Forelimb muscle (tissue), 1 donor: ENCODE measurements around the gene MYO3B. TPM values are rescaled to one million over a fixed set of nuclear protein-coding genes. Genes with fewer than 3 reads are reported as not detected.
A peak's percentile ranks its signal among the peaks of the same experiment; 100 is the strongest.

Source experiments
- DNase-seq: peaks from one replicate; pipeline ENCODE4 v3.0.0-alpha.2; 2013; ENCODE audit warnings: low read depth
- polyA plus RNA-seq: library from polyadenylated mRNA; unstranded; fragments of 120-200 nt; gene quantifications from one replicate; pipeline ENCODE4 v1.2.1, GENCODE V29; 2013; ENCODE audit not compliant: insufficient read length

Gene MYO3B
- polyA plus RNA-seq, 1 donor = 0.10 TPM

DNA sequence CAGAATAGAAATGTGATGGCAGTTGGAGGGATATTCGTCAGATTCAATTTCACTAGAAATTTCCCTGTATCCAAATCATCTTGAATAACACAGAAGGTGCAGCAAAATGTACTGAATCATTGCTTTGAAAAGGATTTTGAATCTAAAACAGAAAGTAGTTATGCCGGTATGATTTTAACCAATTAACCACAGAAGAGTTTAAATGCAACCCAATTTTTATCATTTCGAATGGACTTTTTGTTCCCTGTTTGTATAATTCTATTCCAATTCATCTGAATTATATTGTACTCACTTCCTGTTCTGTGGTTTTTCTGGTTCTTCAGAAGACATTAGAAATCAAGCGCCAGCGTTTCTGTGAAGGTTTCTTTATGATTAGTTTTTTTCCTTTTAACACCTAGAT lies 190.4 kb downstream of the MYO3B start:
- DNase-seq = no peak

DNA sequence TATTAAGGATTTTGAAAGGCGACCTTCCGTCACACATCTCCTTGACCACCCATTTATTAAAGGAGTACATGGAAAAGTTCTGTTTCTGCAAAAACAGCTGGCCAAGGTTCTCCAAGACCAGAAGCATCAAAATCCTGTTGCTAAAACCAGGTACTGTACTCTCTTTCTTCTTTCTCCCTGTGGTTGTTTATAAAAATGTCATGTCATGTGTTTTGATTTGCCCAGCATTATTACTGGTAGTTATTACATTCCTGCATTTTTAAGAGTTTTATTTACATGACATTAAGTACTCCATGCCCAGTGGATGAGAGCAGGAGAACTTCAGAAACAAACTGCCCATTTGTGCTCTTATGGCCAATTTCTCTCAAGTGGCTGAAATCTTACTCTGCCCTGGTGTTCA lies 191.3 kb downstream of the MYO3B start:
- no peak for DNase-seq

DNA sequence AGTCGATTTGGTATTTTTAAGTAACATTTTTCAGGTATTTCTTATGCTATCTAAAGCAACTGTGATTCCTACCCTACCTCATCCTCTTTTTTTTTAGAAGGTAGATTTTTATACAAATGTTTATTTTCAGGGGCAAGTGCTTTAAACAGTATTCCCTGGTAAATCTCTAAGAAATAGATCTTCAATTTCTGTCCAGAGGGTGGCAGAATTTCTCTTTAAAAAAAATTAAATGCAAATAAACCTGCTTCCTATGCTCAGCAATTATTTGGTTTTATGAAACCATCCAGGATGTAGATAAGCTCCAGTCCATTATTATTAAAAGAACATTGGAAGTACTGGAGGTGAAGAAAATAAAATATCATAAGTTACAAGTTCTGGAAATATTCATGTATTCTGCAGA lies 191.9 kb downstream of the MYO3B start:
- no peak for DNase-seq

DNA sequence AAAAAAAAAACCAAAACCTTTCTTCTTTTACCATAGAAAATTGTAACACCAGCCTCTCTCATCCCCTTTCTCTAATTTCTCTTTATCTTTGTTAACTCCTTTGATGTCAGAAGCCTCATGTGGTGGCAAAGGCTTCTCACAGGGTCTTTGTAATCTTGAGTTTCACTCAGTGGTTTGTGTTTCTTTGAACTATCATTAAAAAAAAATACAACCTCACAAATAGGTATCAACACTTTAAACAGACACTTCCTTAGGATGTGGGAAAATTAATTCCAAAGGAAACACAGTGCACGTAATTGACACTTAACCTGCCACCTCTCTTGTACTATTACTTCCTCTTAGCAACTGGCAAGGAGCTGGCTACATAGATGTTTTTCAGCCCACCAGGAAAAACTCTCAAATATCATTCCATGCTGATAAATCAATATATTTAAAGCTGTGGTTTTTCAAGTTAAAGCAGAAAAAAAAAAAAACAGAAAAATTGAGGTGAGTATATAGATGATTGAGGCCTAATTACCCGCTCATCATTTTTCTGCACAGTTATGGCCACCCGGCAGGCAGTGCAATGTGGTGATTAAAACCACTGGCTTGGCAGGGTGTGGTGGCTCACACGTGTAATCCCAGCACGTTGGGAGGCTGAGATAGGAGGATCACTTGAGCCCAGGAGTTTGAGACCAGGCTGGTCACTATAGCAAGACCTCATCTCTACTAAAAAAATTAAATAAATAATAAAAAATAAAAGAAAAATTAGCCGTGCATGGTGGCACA lies 193.5 kb downstream of the MYO3B start:
- DNase-seq = no peak

DNA sequence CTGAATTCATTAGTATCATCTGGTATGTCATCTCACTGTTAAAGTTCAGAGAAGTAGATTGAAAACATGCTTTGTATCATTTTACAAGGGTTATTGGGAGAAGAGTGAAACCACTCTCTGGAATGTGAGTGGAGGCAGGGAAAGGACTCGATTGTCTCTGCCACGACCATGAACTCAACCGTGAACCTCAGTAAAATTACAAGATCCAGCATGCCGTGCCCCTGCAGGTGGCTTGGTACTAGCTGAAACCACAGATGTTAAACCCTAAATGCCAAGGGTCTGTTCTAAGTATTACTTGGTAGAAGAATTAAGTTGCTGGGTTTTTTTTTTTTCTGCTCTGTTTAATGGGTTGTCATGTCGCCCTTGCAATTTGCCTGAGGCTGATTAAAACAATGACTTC lies 197.2 kb downstream of the MYO3B start:
- DNase-seq = no peak

DNA sequence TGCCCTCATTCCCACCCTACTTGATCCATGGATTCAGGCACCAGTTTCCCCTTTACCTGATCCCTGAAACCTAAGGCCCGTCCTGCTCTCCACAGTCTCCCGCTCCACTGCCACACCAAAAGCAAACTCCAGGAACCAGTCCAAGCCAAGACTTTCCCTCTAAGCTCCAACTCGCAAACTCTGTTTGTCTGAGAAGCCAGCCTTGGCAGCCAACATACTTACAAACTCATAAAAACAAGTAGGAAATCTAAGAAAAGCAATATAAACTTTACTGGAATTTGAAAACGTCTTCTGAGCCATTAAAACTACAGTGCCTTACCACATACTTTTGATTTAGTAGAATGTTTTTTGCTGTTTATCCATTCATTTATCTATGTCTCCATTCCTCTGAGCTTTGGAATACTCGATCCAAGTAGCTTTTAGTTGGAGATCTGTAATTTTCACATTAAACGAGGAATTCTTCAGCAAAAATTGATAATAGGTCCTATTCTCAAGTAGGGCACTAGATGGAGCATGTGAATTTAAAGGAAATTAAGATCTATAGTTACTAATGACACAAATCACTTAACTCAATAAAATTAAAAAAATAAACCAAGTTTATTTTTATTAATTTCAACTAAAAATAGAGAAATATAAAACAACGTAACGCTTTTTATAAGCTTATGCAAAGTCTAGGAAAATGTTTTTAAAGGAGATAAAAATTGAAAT lies 199.7 kb downstream of the MYO3B start:
- DNase-seq = no peak

DNA sequence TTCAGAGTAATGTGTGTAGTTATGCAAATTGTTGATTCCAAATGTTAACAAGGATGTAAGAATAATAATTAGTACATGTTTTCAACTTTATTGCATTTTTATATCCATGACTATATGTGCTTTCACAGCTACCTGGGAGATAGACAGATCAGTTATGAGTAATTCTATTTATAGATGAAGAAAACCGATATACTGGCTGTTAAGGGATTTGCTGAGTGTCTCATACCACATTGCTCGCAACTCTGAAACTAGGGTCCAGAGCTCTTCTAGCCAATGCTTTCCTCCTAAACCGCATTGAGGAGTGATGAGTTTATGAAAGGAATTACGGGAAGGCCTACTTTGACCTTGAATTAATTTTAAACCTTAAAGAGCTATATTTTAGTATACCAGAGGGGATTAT lies 202.3 kb downstream of the MYO3B start:
- DNase-seq = no peak

DNA sequence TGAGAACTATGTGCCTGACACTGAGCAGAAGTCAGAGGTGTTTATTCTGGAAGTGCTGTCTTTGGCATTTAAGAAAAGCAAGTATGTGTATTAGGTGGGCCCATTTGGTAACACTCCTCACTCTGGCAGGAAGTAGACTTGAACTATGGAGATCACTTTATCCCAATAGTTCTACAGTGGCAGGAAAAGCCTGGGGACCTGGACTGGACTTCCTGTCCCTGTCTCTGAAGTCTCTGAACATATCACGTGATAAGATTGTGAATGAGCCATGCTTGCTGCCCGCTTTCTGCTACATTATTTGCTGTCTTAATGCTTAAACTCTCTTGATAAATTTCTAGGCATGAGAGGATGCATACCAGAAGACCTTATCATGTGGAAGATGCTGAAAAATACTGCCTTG lies 203.7 kb downstream of the MYO3B start:
- DNase-seq = no peak

DNA sequence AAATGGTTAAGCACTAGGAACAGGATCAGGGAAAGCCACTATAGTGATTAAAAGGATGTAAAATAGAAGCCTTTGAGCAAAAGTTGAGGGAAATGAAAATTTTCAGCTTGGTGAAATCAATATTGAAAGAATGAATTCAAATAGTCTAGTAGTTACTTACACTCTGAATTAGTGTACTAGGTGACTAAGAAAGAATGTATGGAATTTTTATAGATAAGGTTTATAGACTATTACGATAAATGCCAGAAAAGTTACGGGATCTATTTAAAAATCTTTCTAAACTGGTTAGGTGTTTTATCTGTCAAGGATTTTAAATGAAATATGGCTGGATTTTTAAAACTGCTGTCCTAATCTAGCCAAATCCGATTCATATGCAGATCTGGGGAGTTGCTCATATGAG lies 208.6 kb downstream of the MYO3B start:
- no peak for DNase-seq

DNA sequence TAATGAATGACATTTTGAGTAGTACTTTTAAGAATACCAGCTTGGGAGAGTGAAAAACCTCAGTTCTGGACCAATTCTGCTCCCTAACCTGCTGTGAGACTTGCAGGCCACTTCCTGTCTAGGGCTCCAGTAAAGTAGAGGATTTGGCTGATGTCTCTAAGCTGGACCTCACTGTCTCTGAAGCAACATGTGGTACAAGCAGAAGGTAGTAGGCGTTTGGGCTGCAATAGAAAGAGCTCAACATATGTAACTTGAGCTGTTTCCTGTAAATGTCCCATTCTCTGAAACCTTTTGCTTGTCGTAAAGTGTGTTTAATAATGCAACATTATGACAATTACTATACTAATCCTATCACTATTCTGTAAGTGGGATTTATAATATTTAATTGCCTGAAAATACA lies 213.1 kb downstream of the MYO3B start:
- DNase-seq = no peak

DNA sequence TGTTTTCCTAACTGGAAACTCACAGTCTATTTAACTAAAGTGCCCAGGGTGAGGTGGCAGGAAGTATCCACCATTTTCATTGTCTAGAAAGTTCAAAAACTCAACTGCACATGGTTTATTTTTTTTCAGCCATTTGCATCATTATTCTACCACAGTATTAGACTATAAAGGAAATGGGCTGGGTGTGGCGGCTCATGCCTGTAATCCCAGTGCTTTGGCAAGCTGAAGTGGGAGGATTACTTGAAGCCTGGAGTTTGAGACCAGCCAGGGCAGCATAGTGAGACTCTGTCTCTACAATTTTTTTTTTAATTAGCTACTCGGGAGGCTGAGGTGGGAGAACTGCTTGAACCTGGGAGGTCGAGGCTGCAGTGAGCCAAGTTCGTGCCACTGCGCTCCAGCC lies 213.8 kb downstream of the MYO3B start:
- no peak for DNase-seq

DNA sequence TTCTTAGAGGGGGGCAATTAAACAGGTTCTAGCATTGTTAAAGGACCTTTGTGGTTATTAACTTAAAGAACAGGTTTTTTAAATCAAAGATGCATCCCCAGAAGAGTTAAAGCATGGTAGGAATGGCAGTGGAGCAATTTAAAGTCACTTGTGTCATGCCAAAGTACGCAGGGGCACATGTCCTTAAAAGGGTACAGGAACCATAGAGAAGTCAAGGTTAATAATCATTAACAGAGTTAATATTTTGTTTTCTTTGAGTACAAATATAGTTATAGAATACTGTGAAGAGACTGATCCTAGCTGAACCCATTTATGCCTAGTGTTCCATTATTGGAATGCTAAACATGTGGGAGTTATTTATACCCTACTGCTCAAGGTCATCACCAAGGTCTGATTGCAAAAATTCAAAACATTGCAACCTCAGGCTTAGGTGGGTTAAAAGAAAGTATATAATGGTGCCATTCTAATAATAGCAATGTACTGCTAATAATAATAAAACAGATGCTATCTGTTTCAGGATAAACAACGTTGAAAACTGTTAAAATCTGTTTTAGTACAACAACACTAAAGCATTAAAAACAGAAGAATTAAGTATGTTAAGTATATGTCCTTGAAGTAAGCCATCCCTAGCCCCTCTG lies 216.0 kb downstream of the MYO3B start:
- DNase-seq = no peak

DNA sequence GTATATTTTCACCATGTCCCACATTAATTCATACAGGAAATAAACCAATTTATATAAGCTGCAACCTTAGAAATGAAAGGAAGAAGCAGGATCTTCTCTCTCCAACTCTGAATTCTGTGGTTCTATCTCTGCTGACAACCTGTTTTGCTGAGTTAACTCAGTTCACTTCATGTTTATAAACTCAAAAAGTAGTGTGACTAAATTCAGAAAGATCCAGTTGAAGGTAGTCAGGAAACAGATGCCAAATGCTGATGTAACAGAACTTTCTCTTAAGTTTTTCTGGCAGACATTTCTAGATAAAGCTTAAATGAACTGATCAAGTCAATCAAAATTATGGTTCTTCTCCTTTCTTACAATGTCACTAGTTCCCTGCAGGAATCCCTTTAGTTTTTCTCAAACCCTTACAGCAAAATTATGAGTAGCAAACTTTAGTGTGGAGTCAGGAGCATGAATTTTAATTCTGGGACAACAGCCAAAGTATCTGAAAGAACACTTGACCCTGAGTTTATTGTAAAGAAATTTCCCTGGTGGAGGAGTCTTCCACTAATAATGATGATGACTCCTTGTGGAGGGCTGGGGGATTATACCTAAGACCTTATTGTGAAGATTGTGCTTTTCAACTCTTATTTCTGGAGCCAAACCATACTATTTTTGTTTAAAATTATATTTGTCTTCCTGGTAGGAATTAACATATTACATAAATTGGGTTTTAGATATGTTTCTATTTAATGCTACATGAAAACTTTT lies 216.9 kb downstream of the MYO3B start:
- DNase-seq = no peak

DNA sequence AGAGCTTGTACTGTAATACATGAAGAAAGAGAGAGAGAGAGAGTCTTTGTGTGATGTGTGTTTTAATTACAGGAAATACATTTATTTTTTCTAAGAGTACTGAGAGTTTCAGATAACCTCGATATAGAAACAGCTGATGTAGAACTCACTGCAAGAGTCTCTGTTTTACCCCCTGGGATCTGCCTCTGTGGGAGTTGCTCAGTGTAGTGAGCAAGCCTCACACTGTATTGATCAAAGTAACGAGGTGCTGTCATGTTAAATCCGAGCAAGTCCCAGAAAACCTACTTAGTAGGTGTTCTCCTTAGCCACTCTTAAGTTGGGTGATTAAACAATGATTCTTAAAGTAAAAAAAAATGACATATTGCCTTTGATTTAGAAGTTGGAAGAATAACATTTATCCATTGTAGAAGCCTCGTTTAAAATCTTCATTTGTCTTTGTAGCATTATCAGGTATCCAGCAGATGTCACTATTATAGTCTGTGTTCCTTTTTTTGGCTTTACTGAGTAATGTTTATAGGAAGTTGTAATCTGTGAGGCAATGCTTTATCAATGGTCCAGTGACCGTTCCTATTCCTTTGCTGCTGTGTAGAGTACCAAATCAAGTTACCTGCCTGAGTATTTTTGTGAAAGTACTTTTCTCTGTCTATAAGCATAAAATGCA lies 219.0 kb downstream of the MYO3B start:
- DNase-seq = peak; percentile 6

DNA sequence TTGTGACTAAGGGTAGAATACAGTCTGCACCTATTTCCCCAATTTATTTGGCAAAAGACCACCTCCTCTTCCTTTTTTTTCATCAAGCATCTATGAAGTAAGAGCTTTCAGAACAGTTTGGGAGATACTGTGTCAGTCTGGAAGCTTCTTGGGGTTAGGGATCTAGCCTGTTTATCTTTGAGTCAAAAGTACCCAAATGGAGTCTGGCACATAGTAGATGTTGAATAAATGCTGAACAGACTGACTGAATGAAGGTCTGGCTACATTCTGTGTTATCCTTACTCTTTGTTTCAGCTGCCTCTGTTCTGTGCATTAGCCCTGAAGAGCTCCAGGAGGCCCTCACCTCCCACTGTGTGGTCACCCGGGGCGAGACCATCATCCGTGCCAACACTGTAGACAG lies 223.2 kb downstream of the MYO3B start:
- no peak for DNase-seq

DNA sequence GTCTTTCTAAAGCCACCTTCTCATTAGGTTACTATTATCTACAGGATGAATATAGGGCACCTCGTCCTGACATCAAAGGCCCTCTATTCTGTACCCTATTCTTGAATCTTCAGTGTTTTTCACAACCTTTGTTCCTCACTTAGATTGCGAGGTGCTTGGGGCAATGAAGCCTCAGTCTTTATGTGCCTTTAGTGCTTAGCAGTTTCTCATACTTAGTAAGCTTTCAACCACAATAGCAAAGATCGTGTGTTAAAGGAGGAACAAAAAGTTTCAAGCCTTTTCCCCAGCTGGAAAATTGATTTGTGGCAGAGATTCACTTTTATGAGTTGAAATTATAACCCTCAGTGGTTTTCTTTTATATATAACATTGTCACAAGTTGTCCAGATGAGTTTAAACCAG lies 226.9 kb downstream of the MYO3B start:
- DNase-seq = no peak

DNA sequence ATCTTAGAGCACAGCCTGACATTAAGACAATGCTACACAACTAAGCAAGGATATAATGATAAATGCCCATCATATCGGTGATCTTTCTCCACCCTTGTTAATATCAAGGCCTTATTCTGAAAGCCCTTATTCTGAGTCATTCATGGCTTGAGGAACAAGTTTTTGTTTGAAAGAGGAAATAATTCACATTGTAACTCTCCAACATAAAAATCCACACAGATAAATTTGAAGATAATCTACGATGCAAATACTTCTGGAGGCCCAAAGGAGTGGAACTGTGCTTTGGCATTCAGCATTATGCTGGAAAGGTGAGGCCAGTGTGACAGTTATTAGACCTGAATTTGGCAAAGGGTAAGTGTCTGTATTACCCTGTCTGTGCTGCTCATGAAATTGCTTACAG lies 227.4 kb downstream of the MYO3B start:
- DNase-seq = no peak

DNA sequence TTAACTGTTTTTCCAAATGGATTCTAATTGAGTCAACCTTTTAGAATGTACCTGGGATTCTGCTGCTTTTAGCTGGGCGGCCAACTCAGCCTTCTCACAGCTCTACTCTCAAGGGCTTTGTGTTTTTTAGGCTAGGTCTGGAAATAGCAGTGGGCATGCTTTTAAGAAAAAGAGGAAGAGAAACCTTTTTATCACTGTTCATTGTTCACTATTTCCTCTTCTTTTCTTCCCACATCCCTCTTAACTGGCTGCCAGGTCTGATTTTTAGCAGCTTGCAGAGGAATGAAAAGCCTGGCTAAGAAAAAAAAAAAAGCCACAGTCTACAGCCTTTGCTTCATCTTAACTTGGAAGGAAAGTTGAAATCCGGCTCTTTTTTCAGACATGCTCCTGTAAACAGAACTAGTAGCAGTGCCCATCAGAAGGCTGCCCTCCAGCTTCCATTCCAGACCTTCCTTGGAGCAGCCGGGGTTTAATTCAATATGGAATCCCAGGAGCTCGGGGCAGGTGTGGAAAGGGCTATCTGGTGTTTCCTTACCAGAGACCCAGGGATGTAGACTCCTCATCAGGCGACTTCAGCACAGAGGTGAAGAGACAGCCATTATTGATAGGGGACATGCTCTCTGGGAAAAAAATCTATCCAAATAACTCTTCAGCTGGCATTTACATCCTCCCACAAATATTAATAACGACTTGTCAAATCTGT lies 230.7 kb downstream of the MYO3B start:
- DNase-seq = no peak

DNA sequence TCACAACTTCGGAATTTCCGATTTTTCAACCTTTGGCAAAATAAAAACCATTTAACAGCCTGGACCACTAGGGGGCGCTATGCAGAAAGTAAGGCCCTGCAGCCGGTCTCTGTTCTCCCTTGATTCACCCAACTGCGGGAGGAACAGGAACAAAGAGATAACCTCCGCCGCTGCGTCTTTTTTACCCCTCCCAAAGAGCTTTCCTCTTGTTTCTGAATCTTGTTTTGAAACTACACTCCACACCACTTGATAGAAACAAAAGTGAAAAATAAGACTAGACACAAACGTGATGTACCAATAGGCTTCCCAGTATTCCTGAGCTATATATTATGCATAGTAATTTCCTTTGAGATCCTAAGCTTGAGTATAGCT lies 231.2 kb downstream of the MYO3B start:
- peak; percentile 28 for DNase-seq

DNA sequence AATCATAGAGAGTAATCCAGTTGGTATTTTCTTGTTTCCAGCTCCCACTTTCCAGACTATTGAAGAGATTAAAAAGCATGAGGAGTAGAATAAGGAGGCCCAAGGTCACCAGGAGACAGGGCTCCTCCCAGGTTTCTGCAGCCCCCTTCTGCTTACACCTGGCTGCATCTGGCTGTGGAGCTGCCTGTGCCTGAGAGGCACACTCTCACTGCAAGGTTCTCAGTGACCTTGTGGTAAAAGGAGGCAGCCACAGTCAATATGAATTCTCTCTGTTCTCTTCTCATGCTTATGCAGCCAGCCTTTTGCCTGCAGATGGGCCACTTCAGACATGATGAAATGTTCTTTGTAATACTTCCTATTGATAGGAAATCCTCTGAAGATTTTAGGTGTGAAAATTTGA lies 233.7 kb downstream of the MYO3B start:
- no peak for DNase-seq

DNA sequence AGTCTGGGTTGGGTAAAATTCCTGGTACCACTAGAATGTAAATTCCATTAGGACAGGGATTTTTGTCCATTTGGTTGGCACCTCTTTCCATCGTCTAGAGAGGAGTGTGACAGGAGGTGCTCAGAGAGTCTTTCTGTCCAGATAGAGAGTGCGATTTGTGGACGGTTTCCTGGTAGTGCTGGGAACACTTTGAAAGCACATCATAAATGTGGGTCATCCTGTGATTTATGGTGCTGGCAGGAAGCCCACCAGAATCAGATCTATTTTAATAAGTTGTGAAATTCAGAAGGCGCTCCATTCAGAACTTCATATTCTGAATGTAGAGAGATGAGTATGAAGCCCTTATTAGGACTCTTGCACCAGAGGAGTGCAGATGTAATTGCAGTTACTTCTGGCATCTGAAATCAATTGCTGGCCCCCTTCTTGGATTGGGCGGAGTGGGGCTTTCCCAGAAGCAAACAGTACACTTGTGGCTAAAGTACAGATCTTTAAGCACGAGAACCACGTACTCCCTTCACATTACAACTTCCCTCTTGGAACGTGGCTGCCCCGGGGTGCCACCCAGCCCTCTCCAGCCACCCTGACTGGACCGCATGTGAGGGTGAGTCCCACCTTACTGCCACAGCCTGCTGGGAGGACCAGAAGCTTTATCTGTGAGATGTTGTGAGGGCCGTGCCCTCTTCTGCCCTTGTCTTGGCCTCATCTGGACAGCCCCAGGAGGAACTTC lies 243.2 kb downstream of the MYO3B start:
- DNase-seq = no peak
